GM21786 (cell line): ENCODE measurements around the gene HCK.
"Not testable (repeated sequence)": the region's sequence is repeated elsewhere in the genome, so short reads cannot be mapped to it uniquely, and the experiment has no call there.

Experiments used
- ATAC-seq: cut with Tn5 transposase; IDR thresholded peaks from one replicate; pipeline ENCODE4 v1.9.1; 2021; ENCODE audit not compliant: unreplicated experiment

The HCK gene

DNA sequence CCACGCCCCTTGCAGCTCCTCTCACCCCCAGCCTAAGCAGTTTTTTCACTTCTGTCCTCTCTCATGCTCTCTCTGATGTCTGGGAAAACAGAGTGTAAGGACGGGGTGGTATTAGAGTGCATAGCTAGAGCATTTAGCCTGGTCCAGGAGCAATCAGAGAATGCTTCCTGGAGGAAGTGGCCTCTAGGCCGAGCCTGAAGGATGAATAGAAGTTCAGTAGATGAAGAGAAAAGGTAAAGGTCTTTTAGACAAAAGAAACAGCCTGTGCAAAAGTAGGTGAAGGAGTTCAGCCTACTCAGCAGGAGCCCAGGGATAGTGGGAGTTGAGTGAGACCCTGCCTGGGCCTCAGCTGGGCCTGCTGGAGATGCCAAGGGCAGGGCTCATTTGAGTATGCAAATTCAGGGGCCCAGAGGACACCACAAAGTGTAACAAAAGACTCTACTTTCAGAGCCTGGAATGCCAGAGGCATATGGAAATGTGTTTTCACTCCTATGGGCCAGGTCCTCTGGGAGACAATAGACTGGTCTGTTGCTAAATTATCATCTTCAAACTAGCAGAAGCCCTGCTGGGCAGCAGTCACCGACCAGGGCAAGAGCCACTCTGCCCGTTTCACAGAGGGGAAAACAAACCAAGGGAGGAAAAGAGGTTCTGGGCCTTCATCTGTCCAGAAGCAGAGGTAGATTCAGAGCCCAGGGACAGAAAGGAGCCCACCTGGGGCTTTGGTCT lies 37.8 kb downstream of the HCK start:
- no peak for ATAC-seq

DNA sequence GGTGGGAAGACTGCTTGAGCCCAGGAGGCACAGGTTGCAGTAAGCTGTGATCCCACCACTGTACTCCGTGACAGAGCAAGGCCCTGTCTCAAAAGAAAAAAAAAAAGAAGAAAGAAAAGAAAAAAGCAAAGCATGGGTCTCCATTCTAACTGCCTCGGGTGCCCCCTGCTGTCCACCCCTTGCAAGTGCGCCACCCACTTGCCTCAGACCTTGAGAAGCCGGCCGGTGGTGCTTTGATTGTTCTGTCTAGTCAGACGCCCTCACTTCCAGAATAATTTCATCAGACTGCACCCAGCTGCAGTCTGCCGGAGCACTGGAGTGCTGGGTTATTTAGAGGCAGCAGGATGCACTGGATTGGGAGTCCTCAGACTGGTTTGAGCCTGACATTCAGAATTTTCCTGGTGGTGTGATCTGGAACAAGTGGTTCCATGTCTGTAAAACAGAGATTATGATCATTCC lies 39.9 kb downstream of the HCK start:
- ATAC-seq: no peak

DNA sequence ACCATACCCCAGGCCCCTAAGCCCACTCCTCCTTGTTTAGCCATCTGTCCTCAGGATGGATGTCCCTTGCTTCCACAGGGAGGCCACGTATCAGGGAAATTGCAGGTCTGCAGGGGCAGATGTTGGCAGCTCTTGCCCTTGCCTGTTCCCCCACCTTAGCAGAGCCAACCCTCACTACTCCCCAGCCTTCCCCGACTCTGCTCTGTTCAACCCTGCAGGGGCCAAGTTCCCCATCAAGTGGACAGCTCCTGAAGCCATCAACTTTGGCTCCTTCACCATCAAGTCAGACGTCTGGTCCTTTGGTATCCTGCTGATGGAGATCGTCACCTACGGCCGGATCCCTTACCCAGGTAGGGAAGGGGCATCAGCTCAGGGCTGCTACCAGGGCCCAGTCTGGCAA lies 46.7 kb downstream of the HCK start:
- no peak for ATAC-seq

DNA sequence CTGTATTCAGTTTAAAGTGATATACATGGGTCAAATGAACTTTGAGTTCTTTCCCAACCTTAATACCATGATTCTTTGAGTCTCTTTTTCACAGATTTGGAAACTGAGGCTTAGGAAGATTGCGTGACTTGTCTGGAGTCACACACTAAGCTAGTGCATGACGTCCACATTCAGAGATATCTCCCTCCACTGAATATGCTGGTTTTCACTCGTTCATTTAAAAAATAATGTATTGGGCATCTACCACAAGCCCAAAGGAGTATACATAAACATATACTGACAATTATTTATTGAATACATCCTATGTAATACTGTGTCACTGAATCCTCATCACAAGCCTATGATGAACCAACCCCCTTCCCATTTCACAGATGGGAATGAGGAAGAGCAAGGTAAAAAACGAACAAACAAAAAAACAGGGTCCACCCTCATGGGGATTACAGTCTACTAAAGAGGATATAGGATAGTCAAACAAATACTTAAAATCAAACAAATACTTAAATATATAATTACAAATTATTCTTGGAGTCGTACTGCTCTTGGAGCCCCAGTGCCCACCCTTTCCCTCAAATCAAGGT lies 56.9 kb downstream of the HCK start:
- ATAC-seq: no peak

DNA sequence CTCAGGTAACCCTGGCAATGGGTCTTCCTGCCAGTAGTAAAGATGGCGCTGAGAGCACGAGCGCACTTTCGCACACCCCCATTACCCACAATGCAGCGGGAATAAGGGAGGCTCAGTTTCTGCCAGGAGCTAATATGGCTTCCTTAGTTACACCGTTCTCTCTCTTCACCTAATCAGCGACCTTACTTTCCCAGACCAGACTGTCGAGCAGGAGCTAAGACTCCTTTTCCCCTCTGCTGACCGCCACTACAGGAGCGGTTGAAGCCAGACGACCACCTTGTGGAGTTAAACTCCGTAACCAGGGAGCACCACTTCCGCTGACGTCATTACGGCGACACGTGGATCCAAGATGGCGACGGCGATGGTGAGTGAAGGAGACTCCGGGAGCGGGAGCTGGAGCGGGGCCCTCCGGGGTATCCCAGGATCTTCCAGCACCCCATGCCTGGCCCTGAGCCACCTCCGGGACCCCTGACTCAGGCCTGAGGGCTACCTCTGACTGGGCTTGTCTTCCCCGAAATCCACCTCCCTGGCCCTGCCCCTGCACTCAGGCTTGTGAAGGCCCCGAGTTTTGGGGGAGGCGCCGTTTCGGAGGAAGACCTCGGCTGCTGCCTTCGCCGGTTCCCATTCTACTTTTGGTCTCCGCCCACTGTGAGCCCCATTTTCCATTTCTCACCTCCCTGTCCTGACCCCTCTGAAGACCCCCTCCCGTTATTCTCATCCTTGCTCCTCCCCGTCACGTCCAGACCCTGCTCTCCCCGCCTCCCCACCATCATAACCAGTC lies 57.5 kb downstream of the HCK start, which contains the start of gene TM9SF4:
TM9SF4 (plus strand) TSS at position 323 of the 781 bp plus-strand sequence; CDS start at position 350, 27 bp downstream.
- ATAC-seq: peak; percentile 78

DNA sequence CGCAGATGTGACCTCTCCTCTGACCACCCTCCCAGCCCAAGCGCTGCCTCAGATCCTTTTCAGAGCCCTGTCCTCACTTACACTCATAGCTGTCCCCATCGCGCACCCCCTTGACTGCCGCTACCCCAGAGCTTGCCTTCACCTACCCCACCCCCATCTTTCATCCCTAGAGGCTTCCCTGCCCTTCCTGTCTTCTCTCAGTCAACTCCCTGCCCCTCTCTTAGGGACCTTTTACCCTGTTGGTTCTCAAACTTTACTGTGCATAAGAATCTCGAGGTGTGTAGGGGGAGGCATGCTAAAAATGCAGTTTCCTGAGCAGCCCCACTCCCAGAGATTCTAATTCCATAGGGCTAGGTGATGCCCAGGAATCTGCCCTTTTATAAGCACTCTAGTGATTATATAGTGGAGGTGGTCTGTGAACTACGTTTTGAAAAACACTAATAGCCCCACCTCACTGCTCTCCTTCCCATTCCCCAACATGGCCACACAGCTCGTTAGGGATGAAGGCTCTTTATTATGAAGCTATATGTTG lies 58.2 kb downstream of the HCK start:
- no peak for ATAC-seq

DNA sequence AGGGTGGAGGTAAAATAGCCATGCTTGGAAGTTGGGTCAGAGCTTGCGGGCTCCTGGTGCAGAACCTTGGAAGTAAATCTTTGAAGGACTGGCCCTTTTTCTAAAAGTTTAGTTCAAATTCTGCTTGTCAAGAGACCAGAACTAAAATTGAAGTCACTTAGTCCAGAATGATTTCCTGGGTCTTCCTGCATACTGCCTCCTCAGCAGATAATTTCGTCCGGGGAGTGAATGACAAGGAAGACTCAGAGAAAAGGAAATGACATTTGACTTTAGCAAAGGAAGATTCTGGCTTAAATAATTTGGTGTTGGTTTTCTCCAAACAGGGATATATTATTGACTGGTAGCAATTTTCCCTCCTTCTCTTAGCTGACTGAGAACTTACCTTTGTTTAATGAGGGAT lies 58.7 kb downstream of the HCK start:
- no peak for ATAC-seq

DNA sequence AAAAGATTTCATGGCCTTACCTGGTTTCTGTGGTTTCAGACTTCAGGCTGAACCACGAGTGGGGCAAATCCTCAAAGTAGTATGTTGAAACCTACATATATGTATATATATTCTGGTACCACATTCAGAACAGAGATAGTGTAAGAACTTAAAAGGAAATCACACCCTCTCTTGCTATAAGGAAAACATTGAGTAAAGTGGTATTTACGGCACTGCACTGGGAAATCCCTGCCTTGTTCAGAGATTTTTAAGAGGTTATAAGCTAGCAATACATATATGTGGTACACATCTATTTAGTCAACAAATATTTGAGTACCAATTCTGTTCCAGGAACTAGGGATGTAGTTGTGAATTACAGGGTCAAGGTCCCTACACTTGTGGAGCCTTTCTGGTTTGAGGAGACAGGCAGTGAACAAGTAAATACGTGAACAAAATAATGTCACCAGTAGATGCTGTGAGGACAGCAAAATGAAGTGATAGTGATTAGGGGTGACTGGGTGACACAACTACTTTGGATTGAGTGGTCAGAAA lies 59.2 kb downstream of the HCK start:
- ATAC-seq: no peak

DNA sequence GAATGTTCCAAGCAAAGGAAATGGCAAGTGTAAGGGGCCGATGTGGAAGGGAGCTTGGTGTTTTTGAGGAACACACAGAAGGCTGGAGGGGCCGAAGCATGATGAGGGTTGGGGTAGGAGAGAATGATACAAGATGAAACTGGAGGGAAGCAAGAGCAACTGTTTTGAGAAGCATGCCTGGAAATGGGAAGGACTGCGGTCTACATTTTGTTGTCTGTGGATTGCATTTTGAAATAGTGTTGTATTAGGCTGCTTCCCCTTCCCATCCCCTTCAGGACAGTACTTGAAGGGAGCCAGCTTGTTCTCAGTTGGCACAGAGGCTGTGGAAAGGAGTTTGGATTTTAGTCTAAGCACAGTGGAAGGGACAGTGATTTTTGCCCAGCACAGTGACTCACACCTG lies 59.7 kb downstream of the HCK start:
- ATAC-seq: no peak

DNA sequence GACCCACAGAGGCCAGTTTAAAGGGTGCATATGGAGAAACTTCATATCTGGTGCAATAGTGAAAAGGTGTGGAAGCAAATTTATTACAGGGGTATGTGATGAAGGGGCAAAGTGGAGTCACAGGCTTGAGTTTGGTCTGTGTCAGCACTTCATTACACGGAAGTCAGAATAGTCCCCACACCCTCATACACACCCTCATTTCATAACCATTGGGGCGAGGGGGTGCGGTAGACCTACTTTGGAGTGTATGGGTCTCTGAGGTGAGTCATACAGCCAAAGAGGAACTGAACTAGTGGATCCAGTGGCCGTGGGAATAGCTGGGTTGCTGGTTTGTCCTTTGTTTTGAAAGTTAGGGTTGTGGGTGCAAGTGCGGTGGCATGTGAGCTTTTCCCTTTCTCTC lies 60.8 kb downstream of the HCK start:
- no peak for ATAC-seq

DNA sequence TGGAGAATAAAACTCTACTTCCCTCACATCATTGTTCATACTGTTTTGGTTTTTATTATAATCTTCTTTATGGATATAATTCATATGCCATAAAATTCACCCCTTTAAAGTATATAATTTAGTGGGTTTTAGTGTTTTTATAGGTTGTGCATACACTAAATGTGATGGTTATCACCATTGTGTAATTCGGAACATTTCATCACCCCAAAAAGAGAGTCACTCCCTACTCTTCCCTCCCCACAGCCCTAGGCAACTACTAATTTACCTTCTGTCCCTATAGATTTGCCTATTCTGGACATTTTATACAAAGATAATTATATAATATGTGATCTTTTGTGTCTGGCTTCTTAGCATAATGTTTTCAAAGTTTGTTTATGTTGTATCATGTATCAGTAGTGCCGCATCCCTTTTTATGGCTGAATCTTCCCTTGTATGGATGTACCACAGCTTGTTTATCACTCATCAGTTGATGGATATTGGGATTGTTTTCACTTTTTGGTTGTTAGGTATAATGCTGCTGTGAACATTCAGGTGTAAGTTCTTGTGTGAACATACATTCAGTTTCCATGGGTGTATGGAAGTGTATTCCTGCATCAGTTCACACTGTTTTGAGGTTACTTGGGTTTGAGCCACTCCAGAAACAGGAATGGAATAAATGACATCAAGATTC lies 61.7 kb downstream of the HCK start:
- ATAC-seq: no peak

DNA sequence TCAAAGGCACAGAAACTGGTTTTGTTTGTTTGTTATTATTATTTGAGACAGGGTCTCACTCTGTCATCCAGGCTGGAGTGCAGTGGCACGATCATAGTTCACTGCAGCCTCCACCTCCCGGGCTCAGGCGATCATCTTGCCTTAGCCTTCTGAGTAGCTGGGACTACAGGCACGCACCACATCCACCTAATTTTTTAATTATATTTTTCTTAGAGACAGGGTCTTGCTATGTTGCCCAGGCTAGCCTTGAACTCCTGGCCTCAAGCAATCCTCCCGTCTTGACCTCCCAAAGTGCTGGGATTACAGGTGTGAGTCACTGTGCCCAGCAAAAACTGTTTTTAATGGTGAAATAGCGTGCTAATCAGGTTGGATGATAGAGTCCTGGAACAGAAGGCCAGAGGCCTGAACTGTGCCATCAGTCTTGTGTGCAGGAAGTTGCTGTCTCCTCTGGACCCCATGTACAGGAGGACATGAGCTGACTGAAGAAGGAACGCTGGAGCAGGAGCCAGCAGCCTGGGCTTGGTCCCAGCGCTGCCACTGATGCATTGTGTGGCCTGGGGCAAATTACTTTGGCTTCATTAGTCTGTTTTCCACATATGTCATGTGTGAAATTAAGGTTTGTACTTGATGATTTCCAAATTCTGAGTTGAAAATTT lies 62.4 kb downstream of the HCK start:
- ATAC-seq: no peak

DNA sequence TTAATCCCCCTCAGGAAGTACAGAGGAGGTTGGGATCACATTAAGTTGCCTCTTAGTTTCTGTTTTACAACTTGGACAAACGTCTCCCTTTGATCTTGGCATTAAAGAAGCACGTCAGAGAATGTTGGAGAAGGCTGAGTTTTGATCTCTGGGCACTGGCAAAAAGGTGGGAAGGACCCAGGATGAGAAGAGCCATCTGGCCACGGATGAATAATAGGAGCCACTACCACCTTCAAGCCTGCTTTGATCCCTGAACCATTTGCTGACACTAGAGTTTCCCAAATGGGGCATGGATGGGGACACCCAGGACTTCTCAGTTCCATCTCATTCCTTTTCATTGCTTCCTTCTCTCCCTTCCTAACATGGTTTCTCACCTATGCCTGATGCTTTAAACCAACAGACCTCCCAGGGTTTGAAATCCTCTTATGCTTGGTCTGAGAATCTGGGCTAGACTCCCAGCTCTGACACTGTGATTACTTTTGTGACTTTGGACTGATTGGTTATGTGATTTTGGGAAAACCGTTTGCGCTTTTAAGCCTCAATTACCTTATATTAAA lies 63.2 kb downstream of the HCK start:
- ATAC-seq: no peak

DNA sequence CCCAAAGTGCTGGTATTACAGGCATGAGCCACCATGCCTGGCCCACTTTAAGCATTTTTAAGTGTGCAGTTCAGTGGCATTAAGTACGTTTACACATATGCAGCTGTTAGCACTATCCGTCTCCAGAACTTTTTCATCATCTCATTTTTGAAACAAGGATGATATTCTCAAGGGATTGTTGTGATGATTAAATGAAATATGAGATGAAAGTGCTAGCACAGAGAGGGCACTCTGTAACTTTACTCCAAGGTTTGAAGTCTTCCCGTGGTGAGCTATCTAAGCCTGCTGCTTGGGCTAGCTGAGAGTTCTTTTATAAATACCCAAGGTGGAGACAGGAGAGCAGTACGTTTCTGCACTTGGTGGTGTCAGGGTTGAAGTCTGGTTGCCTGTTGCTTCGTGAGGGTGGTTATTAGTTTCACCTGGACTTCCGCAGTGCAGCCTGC lies 64.1 kb downstream of the HCK start:
- no peak for ATAC-seq

DNA sequence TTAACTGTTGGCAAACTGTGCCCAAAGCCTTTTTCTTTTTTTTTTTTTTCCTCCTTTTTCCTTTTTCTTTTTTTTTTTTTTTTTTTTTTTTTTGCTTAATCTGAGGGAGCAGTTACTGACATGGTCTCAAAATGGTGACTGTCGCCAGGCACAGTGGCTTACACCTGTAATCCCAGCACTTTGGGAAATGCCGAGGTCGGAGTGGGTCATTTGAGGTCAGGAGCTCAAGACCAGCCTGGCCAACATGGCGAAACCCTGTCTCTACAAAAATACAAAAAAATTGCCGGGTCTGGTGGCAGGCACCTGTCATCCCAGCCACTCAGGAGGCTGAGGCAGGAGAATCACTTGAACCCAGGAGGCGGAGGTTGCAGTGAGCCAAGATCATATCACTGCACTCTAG lies 64.8 kb downstream of the HCK start:
- not testable (repeated sequence) for ATAC-seq

DNA sequence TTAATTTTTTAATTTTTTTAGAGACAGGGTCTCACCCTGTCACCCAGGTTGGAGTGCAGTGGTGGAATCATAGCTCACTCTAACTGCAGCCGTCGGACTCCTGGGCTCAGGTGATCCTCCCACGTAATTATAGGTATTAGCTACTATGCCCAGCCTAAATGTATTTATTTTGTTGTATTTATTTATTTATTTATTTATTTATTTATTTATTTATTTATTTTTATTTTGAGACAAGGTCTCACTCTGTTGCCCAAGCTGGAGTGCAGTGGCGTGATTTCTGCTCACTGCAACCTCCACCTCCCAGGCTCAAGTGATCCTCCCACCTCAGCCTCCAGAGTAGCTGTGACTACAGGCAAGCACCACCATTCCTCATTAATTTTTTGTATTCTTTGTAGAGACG lies 66.4 kb downstream of the HCK start:
- not testable (repeated sequence) for ATAC-seq

DNA sequence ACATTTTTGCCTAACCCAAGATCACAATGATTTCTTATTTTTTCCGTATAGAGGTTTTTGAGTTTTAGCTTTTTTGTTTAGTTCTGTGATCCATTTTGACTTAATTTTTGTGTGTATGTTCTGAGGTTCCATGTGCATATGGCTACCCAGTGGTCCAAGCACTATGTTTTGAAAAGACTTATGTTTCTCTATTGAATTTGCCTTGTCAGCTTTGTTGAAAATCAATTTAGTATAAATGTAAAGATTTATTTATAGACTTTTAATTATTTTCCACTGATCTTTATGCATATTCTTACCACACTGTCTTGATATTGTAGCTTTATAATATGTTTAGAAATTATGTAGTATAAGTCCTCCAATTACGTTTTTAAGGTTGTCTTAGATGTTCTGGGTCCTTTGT lies 67.7 kb downstream of the HCK start:
- no peak for ATAC-seq

DNA sequence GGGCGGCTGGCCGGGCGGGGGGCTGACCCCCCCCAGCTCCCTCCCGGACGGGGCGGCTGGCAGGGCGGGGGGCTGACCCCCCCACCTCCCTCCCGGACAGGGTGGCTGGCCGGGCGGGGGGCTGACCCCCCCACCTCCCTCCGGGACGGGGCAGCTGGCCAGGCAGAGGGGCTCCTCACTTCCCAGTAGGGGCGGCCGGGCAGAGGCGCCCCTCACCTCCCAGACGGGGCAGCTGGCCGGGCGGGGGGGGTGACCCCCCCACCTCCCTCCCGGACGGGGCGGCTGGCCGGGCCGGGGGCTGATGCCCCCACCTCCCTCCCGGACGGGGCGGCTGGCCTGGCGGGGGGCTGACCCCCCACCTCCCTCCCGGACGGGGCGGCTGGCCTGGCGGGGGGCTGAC lies 69.9 kb downstream of the HCK start:
- ATAC-seq: not testable (repeated sequence)

DNA sequence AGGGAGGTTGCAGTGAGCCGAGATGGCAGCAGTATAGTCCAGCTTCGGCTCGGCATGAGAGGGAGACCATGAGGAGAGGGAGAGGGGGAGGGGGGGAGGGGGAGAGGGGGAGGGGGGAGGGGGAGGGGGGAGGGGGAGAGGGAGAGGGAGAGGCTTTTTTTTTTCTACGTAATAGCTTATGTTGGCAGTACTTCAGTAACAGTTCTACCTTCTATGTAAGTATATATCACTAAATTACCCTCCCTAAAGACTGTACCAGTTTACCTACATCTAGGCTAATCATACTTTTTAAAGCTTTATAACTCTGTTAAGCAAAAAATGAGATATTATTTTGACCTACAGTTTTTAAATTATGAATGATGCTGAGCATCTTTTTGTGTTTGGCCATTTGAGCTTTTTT lies 71.0 kb downstream of the HCK start:
- no peak for ATAC-seq

DNA sequence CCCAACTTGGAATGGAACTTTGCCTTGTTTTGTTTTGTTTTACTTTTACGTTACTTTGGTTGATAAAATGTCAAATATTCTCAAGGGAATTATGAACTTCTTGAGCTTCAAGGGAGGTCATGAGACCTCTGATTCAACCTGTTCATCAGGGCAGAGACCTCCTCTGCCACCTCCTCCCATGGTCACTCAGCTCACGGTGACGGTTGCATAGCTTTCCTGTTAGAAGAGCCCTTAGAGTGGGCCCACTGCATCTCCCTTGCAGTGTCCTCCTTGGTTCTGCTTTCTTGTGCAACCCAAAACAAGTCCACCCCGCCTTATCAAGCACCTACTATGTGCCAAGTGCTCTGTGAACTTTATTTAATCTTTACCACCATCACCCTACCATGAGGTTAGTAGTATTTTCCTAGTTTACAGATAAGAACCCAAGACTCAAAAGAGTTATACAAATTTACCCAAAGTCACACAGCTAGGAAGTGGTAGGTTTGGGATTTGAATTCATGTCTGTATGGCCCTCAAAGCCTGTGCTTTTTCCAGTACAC lies 72.9 kb downstream of the HCK start:
- no peak for ATAC-seq
